OCI-M1 (cell line): ENCODE measurements around the gene ZNF366.
"Not testable (repeated sequence)": the region's sequence is repeated elsewhere in the genome, so short reads cannot be mapped to it uniquely, and the experiment has no call there.

Experiments used
- DNase-seq: peaks from one replicate; lab custom pipeline; 2025; lab: John Stamatoyannopoulos, UW

The ZNF366 gene

DNA sequence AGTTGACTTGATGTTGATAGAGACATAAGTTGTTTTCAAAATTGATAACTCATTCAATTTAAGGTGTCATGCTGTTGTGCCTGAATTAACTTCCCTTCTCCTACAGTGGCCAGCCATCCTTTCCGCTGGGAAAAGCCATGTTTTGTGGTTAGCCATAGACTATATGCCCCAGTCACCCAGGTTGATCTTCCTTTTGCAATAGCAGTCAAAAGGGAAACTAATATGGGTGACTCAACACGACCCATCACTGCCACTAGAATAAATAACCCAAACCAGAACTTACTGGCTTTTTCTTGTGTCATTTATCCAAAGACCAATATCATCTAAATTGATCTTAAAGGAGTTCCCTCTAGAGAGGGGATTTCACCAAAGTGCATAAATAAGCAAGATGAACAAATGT lies 99.7 kb downstream of the ZNF366 start:
- DNase-seq: peak; percentile 30

DNA sequence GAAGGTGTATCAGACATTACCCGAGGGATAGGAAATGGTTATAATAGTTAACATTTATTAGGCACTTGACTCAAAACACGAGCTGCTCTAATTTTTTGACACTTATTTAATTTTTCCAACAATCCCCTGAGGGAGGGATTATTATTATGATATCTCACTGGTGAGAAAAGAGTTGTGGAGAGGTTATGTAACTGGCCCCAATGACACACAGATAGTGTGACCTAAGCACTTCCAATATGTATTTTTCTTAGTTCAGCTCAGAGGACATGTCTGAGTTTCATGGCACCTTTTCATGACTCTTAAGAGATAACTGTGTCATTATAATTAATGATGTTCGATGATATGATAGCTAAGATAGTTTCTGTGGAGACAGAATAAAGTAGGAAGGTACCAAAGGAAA lies 100.1 kb downstream of the ZNF366 start:
- DNase-seq: no peak

DNA sequence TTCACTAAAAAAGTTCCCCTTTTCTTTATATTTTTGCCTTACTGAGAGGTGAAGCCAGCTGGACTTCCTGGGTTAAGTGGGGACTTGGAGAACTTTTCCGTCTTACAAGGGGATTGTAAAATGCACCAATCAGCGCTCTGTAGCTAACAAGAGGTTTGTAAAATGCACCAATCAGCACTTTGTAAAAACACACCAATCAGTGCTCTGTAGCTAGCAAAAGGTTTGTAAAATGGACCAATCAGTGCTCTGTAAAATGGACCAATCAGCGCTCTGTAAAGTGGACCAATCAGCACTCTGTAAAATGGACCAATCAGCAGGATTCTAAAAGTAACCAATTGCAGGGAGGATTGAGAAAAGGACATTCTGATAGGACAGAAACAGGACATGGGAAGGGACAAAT lies 102.4 kb downstream of the ZNF366 start:
- not testable (repeated sequence) for DNase-seq

DNA sequence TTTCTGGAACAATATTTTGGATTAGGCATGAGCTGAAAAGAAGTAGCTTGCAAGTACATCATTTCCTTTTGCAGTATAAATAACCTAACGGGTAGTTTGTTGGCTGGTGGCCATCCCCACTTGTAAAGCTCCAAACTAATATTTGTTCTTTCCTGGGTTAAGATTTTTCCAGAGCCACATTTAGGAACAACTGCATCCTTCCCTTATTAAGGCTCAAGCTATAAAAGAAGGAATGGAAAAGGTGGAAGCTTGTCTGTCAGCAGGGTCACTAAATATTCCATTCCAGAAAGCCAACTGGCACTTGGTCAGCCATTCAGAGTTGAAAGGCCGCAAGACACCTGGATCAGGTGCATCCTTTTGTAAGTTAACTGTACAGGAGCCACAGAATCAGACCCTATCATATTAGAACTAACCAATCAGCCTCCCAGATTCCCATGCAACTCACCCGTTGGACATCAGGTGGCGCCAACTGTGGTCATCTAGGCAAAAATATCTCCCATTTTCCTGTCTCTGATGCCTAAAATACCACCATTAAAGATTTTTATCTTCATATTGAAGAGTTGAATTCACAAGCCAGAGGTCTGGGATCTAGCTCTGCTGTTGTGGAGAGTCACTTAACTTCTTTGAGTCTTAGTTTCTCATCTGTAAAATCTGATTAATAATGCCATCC lies 104.1 kb downstream of the ZNF366 start:
- DNase-seq: peak; percentile 27

DNA sequence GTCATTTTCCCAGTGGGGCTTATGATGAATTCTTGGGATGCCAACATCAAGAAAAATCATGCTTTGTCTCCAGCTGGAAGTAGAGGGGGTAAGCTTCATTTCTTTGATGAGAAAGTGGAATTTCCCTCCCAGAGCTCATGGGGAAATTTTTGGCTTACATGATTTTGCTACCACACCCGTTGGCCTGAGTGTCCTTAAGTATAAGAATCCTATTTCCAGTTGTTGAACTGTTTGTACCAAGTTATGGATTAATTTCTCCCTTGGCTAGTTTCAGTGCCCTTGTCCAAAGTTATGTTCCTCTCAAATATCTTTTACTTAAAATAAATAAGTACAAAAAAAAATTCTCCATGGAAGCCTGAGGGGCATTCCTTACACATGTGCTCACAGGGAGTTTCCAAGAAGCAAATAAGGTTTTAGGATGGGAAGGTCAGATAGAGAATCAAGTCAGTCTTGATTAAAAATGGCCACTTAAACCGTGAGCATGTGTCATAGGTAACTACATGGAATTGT lies 104.8 kb downstream of the ZNF366 start:
- DNase-seq: no peak

DNA sequence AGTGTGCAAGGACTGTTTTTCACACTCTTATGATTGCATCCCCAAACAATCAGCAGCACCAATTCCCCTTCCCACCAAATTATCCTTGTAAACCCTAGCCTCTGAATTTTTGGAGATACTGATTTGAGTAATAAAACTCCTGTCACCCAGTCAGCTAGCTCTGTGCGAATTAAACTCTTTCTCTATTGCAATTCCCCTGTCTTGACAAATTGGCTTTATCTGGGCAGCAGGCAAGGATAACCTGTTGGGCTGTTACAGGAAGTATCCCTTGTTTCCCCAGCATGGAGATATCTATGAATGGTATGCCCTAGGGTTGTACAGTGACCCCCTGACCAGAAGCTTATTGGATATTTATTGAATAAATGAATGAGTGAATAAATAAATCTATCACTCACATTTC lies 106.3 kb downstream of the ZNF366 start:
- DNase-seq: no peak

DNA sequence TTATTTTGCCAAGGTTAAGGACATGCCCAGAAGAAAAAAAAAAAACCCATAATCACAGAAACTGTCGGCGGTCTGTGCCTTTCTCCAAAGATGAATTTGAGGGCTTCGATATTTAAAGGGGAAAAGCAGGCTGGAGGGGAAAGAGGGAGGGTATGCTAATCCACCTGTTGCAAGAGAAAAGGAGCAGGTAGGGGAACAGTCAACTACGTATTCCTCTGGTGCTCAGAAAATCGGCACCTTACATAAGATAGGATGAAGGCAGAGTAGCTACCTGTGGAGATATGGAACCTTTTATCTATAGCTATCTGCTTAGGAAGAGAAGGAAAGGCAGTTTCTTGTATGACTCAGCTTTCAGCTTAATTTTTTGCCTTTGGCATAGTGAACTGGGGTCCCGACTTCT lies 109.4 kb downstream of the ZNF366 start:
- no peak for DNase-seq

DNA sequence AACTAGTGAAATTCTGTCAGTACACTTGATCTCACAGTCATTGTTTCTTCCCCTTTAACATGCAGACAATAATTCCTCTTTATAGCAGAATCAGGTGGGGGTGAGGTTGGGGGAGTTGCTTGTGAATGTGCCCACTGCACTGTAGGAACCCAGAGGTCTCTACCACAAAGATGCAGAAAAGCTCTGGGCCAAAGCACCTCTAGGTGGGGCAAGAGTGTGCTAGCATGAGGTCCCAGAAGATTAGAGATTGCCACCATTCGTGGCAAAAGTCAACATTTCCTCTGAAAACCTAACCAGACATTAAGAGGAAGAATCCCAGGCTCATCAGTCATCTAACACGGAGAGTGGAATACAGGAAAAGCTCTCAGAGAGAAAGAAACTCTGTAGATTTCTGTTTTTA lies 112.5 kb downstream of the ZNF366 start:
- peak; percentile 66 for DNase-seq

DNA sequence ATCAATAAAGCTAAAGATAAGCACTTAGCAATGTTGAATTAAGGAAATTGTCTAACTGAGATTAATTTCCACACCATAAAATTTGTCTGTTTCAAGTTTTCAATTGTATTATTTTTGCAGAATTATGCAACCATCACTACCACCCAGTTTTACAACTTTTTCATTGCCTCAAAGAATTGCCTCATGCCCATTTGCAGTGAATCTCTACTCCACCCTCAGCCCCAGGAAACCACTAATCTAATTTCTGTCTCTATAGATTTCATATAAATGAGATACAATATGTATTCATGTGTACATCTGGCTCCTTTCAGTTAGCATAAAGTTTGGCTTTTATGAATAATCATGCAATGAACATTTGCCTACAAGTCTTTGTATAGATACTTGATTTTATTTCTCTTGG lies 114.2 kb downstream of the ZNF366 start:
- DNase-seq: no peak
